ENCODE results near the gene APOOL. TPM values are rescaled to one million over a fixed set of nuclear protein-coding genes. Genes with fewer than 3 reads are reported as not detected.

The APOOL gene
- total and polyA plus RNA-seq, 8 donors, result 2.3 to 26.3 (median 4.9) TPM

DNA sequence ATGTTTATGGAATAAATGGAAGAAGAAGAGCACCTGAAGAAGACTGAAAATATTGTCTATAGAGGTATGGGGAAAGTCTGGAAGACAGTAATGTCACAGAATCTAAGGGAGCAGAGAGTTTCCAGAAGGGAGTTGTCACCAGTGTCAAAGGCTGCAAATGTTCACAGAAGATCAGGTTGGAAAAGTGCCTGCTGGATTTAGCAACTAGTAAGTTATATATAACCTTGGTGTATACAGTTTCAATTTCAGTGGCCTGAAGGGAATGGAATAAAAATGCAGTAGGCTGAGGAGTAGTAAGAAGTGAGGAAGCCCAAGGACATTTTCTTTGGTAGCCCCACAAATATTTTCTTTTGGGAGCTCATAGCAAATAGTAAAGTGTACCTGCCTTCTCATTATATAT lies 132.7 kb downstream of the APOOL start:
- no peak for TF ChIP-seq POLR2A (IDR thresholded peaks at IDR 0.05)
- TF ChIP-seq POLR2AphosphoS5 (IDR thresholded peaks at IDR 0.05), result no peak
- TF ChIP-seq EP300 (IDR thresholded peaks at IDR 0.05), result no peak
- TF ChIP-seq, protein P1, sequence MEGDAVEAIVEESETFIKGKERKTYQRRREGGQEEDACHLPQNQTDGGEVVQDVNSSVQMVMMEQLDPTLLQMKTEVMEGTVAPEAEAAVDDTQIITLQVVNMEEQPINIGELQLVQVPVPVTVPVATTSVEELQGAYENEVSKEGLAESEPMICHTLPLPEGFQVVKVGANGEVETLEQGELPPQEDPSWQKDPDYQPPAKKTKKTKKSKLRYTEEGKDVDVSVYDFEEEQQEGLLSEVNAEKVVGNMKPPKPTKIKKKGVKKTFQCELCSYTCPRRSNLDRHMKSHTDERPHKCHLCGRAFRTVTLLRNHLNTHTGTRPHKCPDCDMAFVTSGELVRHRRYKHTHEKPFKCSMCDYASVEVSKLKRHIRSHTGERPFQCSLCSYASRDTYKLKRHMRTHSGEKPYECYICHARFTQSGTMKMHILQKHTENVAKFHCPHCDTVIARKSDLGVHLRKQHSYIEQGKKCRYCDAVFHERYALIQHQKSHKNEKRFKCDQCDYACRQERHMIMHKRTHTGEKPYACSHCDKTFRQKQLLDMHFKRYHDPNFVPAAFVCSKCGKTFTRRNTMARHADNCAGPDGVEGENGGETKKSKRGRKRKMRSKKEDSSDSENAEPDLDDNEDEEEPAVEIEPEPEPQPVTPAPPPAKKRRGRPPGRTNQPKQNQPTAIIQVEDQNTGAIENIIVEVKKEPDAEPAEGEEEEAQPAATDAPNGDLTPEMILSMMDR (IDR thresholded peaks at IDR 0.05), result no peak
- H3K36me3 ChIP-seq, result no peaks in the 10 kb centered on the region
- DNase-seq, result no peak
- peaks cover 0 to 7% (median 2%) of the 10 kb centered on the region in 4 donors for H3K9me3 ChIP-seq
- intact Hi-C loops (cut with DNase I; ENCODE audit: low total_unique reads), result no loop called here
- no peaks in the 10 kb centered on the region for H3K4me1 ChIP-seq
- no peak overlapping the region for H3K27ac ChIP-seq
- H3K4me3 ChIP-seq, result no peak overlapping the region
- H3K27me3 ChIP-seq, result no peaks in the 10 kb centered on the region

GRCh38 chrX:85139422-85139821 lies 135.7 kb downstream of the APOOL start:
- WGBS, 5 donors, result 62 to 92% (median 81%) methylated on average over 1 of the region's 1 CpG
- Histone ChIP-seq H3K27ac (no peak overlapping the region), H3K4me1 (no peaks in the 10 kb centered on the region), H3K4me3 (no peak overlapping the region), H3K36me3 (no peaks in the 10 kb centered on the region), H3K9me3 (peaks cover 0 to 4% (median 0%) of the 10 kb centered on the region in 4 donors), H3K27me3 (no peaks in the 10 kb centered on the region)
- intact Hi-C loops (cut with DNase I; ENCODE audit: low total_unique reads), result no loop called here
- TF ChIP-seq POLR2AphosphoS5 (IDR thresholded peaks at IDR 0.05) (no peak), EP300 (IDR thresholded peaks at IDR 0.05) (no peak), POLR2A (IDR thresholded peaks at IDR 0.05) (no peak)
- TF ChIP-seq, protein P1 (IDR thresholded peaks at IDR 0.05), result no peak
- DNase-seq, result no peak

- H3K9me3 ChIP-seq, result no peaks in the 10 kb centered on the region
- intact Hi-C loops (cut with DNase I; ENCODE audit: low total_unique reads), result no loop called here
- no peaks in the 10 kb centered on the region for H3K4me1 ChIP-seq
- no peaks in the 10 kb centered on the region for H3K27me3 ChIP-seq
- 60 to 93% (median 78%) methylated on average over 1 of the region's 1 CpG for WGBS, 5 donors
- no peak overlapping the region for H3K27ac ChIP-seq
- H3K4me3 ChIP-seq, result no peak overlapping the region
- TF ChIP-seq EP300 (IDR thresholded peaks at IDR 0.05), result no peak
- TF ChIP-seq, protein P1 (IDR thresholded peaks at IDR 0.05), result no peak
- TF ChIP-seq POLR2AphosphoS5 (IDR thresholded peaks at IDR 0.05), result no peak
- no peak for TF ChIP-seq POLR2A (IDR thresholded peaks at IDR 0.05)
- no peak for DNase-seq
- no peaks in the 10 kb centered on the region for H3K36me3 ChIP-seq
Observed at GRCh38 chrX:85140964-85141363, 137.3 kb downstream of the APOOL start.

Other genes starting within 250 kb of the APOOL start
- gene SATL1, start 239.9 kb downstream of the APOOL start, total RNA-seq, result not detected
- gene SATL1, start 239.9 kb downstream of the APOOL start, polyA plus RNA-seq, result not detected
- 10 to 100 TPM in 1 of 5 donors, 1 to 10 TPM in 3, under 1 TPM in 1; under 0.01 to 26.6 (median 6.4) TPM for gene ZNF711, start 240.1 kb downstream of the APOOL start, total RNA-seq
- 1 to 10 TPM in 2 of 3 donors, under 1 TPM in 1; 0.93 to 2.4 (median 1.6) TPM for gene ZNF711, start 240.1 kb downstream of the APOOL start, polyA plus RNA-seq

Data from stomach (tissue), 9 donors.